Activated naive CD4-positive, alpha-beta T cell treated with anti-CD3 and anti-CD28 coated beads, Interleukin-2, amount 50 U/mL, for 72 hours (primary cell): ENCODE measurements around the gene KIF15. TPM values are rescaled to one million over a fixed set of nuclear protein-coding genes. Genes with fewer than 3 reads are reported as not detected.
"Not testable (repeated sequence)": the region's sequence is repeated elsewhere in the genome, so short reads cannot be mapped to it uniquely, and the experiment has no call there.

Experiments
- ATAC-seq, 2 donors: fragments of 150-1000 bp; cut with Tn5 transposase; 2 replicates each; pipeline ENCODE4 v1.10.0; 2021; ENCODE audit warnings: mild to moderate bottlenecking in 2 of 2, moderate library complexity in 2 of 2
- DNase-seq, 2 donors: peaks; one replicate each; pipeline ENCODE4 v3.0.0; 2021 to 2022; ENCODE audit warnings: low spot score in 2 of 2
- H3K27ac Mint-ChIP-seq, 2 donors: one replicate each; pipeline ENCODE4 v1.8.0; 2022; ENCODE audit warnings: mild to moderate bottlenecking in 2 of 2, mixed read lengths in 2 of 2
- H3K36me3 Mint-ChIP-seq, 2 donors: one replicate each; pipeline ENCODE4 v1.8.0; 2022; ENCODE audit warnings: mixed read lengths in 2 of 2
- H3K9me3 Mint-ChIP-seq, 2 donors: one replicate each; pipeline ENCODE4 v1.8.0; 2022; ENCODE audit warnings: mixed read lengths in 2 of 2
- total RNA-seq, 2 donors: library from RNA; stranded (reverse); gene quantifications; one replicate each; pipeline ENCODE4 v1.2.3, GENCODE V29; 2022

Gene KIF15
- total RNA-seq, 2 donors from 2014 or later: 37.8 to 39.5 TPM

DNA sequence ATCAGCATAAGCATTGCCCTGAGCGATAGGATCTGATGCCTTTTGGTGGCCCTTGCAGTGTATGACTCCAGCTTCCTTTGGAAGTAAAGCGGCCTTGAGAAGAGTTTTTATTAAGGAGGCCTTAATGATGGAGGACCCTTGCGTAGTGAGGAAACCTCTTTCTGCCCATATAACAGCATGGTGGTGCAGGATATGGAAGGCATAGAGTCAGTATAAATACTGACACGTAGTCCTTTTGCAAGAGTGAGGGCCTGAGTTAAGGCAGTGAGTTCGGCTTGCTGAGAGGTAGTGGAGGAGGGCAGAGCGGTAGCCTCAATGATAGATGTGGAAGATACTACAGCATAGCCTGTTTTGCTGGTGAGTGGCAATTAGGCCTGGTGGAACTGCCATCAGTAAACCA, 95.1 kb downstream of the KIF15 start:
- ATAC-seq, H3K36me3 Mint-ChIP-seq, DNase-seq, H3K27ac Mint-ChIP-seq, H3K9me3 Mint-ChIP-seq: not testable (repeated sequence)

DNA sequence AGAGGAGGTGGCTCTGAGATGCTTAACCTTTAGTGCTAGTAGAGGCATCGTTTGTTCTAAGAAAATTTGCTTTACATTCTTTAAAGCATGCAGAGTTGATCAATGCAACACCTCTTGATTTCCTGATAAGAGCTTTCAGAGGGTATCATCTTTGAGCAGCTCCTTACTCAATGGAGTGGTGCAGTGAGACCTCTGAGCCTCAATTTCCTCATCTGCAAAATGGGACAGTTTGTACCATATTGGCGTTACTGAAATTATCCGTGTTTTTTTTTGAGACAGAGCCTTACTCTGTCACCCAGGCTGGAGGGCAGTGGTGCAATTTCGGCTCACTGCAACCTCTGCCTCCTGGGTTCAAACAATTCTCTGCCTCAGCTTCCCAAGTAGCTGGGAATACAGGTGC, 98.5 kb downstream of the KIF15 start:
- no peaks in the 10 kb centered on the region for H3K9me3 Mint-ChIP-seq
- no peak overlapping the region for H3K27ac Mint-ChIP-seq
- ATAC-seq (no peak), DNase-seq (no peak)
- H3K36me3 Mint-ChIP-seq: peaks cover 0 to 12% of the 10 kb centered on the region in 2 donors

DNA sequence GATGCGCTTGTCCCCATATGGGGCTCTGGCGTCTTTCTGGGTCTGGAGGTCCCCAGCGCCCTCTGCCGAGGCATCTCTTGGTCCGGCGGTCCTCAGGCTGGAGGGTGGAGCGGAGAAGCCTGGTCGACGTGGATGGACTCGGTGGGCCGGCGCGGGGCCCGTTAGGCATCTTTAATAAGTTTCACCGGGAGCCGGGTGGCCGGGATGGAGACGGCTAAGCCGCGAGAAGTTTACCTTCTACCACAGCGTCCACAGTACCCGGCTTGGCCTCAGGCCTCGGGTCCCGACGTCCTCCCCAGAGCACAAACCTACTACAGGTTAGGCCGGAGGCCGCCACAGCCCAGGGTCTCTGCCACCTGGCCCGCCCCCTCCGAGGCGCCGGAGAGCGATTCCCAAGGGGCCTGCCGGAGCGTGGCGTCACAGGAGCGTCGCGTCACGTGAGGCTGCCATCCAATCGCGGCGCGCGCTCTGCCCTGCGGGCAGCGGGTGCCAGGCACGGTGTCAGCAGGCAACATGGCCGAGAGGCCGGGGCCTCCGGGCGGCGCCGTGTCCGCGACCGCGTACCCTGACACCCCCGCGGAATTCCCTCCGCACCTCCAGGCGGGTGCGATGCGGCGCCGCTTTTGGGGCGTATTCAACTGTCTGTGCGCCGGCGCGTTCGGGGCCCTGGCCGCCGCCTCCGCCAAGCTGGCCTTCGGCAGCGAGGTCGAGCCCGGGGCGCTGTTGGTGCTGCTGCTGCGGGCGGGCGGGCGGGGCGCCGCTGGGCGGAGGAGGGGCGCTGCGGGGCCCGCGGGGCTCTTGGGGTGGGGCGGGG, 100.0 kb downstream of the KIF15 start, which contains the start of gene TMEM42:
TMEM42 (plus strand) TSS at position 501 of the 814 bp plus-strand sequence; CDS start at position 514, 13 bp downstream.
- peak within 1 kb of the TSS; percentile 89 to 90 for H3K27ac Mint-ChIP-seq
- H3K9me3 Mint-ChIP-seq: no peaks in the 10 kb centered on the region
- DNase-seq (peak; percentile 82 to 93), ATAC-seq (peak; percentile 95 to 98)
- peaks cover 0 to 18% of the 10 kb centered on the region in 2 donors for H3K36me3 Mint-ChIP-seq

DNA sequence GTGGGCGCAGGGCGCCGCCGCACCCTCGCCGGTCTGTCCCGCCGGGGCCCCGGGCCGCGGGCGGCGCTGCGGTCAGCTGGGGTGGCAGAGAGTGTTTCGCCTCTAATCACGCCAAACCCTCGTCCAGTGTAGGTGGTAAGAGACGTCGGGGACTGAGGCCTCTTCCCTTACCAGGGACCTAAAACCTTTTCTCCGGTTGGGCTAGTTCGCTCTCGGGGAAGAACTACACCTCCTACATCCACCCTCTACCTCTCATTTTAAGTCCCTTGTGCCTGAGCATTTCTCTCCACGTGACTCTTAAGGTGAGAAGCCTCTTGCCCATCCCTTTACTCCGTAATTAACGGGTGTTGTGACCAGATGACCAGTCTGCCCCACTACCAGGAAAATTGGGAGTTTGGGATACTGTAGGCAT, 100.6 kb downstream of the KIF15 start:
- peaks cover 5 to 24% of the 10 kb centered on the region in 2 donors for H3K36me3 Mint-ChIP-seq
- peak; percentile 23 to 36 for ATAC-seq
- peak overlapping the region; percentile 89 to 90 for H3K27ac Mint-ChIP-seq
- no peaks in the 10 kb centered on the region for H3K9me3 Mint-ChIP-seq
- peak in 1 of 2 donors; percentile 13 for DNase-seq

DNA sequence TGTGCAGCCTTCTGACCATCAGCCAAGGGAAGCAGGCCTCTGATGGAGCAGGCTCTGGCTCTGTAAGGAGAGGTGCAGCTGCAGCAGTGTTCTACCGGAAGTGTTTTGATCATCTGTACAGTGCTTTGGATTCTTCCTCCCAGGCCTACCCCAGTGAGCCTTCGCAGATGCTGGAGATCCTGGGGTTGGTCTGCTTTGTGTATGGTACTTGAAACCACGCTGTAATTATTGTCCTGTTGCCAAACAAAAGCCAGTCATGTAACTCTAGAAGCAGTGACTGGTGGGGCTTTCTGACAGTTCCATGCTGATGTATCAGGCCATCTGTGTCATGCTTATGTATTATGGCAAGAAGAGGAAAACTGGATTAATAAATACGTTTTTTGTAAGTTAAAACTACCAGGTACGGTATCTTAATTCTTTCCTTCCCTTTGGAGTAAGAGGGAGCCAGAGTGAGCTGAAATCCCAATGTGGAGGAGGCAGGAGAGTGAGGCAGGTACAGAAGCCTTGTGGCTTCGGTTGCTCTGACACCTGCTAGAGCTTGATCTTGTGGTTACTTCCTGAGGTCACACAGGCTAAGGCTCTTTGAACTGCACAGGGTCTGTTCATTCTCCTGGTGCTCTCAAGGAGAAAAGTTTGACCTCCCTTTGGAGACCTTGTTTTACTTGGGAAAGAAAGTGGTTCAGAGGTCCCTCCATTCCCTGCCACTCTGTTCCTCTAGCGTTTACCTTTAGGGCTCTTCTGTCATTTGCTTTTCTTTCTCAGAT, 103.9 kb downstream of the KIF15 start:
- ATAC-seq: no peak
- peak overlapping the region in 1 of 2 donors; percentile 41 for H3K27ac Mint-ChIP-seq
- peaks cover 0 to 6% of the 10 kb centered on the region in 2 donors for H3K9me3 Mint-ChIP-seq
- H3K36me3 Mint-ChIP-seq: peaks cover 7 to 27% of the 10 kb centered on the region in 2 donors
- DNase-seq: no peak

DNA sequence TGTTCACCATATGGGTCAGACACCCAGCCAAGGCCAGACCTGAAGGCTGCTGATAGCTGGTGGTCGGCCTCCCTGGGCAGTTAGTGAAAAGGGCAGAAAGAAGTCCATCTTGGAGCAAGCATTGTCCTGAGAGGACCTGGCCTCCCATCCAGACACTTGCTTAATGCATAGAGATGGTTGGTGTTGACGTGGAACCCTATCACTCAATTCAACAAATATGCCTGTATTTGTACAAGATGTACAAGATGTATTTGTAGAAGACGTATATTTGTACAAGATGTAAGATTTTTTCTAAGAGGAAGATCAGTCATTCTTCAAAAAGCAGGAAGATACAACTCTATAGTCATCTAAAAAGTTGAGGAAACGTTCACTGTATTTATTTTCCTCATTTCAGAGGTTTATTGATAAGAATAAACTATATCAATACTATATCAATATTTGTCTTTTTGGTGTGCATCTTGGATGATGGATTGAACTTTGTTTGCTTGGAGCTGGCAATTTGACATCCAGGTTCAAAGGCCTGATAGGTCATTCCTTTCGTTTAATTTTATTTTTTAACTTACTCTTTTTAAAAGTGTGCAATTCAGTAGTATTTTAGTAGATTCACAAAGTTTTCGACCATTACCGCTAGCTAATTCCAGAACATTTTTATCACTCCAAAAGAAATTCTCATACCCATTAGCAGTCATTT, 106.0 kb downstream of the KIF15 start:
- DNase-seq (no peak), ATAC-seq (no peak)
- Mint-ChIP-seq H3K9me3 (peaks cover 0 to 6% of the 10 kb centered on the region in 2 donors), H3K27ac (peak overlapping the region; percentile 21 to 73), H3K36me3 (peaks cover 7 to 26% of the 10 kb centered on the region in 2 donors)

DNA sequence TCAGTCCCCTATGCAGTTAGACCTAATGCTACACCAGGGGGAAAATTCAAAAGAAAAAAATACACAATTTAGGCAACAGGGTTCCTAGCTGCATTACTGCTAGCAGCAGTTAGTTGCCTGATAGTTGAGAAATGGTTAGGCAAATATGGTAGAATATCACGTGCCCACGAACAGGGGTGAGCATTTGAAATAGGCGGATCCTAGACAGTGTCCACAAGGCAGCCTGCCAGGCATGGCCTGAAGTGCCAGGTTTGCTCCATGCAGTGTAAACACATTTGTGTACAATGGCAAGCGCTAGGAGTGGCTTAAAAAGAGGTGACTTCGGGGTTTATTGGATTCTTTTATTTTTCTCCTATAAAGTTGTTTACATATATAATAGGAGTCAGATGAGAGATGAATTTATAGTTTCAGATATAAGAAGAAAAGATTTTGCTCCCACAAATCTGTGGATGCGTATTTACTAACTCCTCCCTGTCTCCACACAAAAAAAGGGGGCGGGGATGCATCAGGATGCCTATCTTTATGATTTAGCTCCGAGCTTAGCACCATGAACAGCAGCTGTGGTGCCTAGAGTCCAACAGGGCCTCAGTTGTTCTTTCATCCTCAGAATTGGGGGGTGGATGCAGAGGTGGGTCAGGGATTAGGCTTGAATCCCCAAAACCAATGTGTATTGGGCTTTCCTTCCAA, 108.9 kb downstream of the KIF15 start:
- ATAC-seq (no peak), DNase-seq (no peak)
- Mint-ChIP-seq H3K36me3 (peaks cover 7 to 15% of the 10 kb centered on the region in 2 donors), H3K27ac (no peak overlapping the region), H3K9me3 (peaks cover 0 to 6% of the 10 kb centered on the region in 2 donors)

DNA sequence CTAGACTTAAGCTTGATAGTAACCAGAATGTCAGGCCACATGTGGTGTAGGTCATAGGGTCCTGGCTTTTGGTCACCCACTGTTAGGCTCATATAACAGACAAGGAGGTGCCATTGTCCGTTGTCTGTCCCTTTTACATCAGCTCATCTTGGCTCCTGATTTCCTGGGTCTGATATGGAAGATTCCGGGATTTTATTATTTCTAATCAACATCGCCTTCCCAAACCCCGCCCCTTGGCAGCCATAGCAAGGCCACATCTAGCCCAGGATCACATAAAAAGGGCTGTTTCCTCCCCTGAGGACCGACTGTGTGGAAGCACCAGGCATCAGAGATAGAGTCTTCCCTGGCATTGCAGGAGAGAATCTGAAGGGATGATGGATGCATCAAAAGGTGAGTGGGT, 112.7 kb downstream of the KIF15 start, which contains the start of gene TGM4:
TGM4 (plus strand) TSS at position 301 of the 400 bp plus-strand sequence; CDS start at position 372, 71 bp downstream.
- H3K9me3 Mint-ChIP-seq: no peaks in the 10 kb centered on the region
- ATAC-seq: no peak
- H3K27ac Mint-ChIP-seq: no peak within 1 kb of the TSS
- DNase-seq: peak in 1 of 2 donors; percentile 25
- H3K36me3 Mint-ChIP-seq: no peaks in the 10 kb centered on the region

DNA sequence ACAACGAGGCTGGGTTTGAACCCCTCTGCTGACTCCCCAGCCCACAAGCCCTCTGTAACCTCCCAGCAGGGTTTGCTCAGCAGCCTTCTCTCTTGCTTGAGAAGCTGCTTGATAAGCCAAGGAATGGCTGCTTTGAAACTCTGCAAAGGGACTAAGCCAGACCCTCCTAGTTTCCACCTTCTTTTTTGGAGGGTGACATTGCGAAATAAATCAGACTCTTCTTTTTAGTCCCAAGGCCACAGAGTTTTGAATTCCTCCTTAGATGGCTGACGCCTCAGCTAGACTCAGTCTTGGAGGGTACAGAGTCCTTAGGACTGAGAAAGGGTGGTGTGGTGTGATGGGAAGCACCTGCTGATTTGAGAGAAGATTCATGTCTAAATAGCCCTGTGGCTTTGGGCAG, 114.0 kb downstream of the KIF15 start:
- Mint-ChIP-seq H3K27ac (no peak overlapping the region), H3K36me3 (no peaks in the 10 kb centered on the region), H3K9me3 (no peaks in the 10 kb centered on the region)
- no peak for ATAC-seq
- no peak for DNase-seq

DNA sequence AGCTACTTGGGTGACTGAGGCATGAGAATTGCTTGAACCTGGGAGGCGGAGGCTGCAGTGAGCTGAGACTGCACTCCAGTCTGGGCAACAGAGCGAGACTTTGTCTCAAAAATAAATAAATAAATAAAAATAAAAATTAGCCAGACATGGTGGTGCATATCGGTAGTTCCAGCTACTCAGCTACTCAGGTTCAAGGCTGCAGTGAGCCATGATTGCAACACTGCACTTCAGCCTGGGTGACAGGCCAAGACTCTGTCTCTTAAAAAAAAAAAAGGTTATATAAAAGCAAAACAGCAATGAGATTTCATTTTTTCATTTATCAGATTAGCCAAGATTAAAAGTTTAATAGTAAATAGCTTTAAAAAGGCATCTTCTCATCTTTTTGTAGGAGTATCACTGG, 115.7 kb downstream of the KIF15 start:
- Mint-ChIP-seq H3K36me3 (no peaks in the 10 kb centered on the region), H3K27ac (no peak overlapping the region), H3K9me3 (no peaks in the 10 kb centered on the region)
- DNase-seq: no peak
- no peak for ATAC-seq

DNA sequence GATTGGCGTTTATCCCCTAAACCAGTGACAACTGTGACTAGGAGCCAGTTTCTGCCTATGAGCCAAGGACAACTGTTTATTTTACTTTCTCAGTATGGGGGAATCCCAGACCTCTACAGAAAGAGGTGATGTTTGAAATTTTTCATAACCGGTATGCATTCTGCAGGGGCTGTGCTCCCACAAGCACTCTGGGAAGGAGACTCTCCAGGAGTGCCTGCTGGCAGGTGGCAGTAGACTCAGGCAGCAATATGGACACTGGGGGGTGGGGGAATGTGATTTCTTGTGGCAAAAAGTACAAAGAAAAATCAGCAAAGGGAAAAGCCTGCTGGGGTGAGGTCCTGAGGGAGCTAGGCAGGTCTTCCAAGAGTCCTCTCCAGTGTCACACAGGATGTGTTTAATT, 118.7 kb downstream of the KIF15 start:
- ATAC-seq: no peak
- Mint-ChIP-seq H3K36me3 (no peaks in the 10 kb centered on the region), H3K9me3 (no peaks in the 10 kb centered on the region), H3K27ac (peak overlapping the region in 1 of 2 donors; percentile 81)
- DNase-seq: no peak

DNA sequence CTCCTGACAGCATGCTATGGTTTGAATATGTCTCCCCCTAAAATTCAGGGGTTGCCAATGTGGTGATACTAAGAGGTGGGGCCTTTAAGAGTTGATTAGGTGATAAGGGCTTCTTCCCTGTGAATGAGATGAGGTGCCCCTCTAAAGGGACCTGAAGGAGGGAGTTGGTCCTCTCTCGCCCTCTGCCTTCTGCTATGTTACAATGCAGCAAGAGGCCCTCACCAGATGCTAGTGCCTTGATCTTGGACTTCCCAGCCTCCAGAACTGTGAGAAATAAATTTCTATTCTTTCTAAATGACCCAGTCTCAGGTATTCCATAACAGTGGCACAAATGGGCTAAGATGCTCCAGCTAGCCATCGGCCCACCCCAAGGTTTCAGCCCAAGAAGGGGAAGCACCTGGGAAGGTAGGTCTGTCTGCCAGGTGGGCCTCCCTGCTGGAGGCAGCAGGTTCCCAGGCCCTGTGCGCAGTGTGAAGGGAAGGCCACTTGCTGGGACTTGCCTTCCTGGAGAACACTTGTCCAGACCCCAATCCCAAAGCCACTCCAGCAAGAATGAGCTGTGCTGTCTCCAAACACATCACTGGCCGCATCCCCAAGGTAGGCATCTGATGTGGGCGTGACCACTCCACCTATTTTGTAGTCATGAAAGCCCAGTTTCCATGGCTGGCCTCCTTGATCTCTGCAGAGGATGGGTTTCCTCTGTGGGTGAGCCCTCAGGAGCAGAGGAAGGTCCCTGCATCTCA, 121.8 kb downstream of the KIF15 start:
- no peaks in the 10 kb centered on the region for H3K9me3 Mint-ChIP-seq
- DNase-seq: no peak
- no peak for ATAC-seq
- H3K36me3 Mint-ChIP-seq: no peaks in the 10 kb centered on the region
- no peak overlapping the region for H3K27ac Mint-ChIP-seq

DNA sequence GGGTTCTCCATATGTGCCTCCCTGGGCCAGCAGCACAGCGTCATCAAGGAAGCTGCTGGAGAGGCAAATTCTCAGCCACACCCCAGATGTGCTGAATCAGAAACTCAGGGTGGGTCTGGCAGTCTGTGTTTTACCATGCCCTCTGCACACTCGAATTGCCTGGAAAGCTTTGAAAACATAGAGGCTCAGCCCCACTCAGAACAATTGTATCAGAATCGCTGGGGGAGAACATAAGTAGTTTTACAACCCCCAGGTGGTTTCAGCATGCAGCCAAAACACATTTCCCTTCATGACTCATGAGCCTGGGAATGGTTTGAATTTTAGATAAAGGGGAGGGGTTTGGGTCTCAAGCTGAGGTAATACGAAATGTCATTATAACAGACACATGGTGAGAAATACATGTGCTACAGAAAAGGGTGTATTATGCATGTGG, 122.4 kb downstream of the KIF15 start:
- DNase-seq (no peak), ATAC-seq (no peak)
- no peaks in the 10 kb centered on the region for H3K9me3 Mint-ChIP-seq
- H3K27ac Mint-ChIP-seq: no peak overlapping the region
- H3K36me3 Mint-ChIP-seq: no peaks in the 10 kb centered on the region

DNA sequence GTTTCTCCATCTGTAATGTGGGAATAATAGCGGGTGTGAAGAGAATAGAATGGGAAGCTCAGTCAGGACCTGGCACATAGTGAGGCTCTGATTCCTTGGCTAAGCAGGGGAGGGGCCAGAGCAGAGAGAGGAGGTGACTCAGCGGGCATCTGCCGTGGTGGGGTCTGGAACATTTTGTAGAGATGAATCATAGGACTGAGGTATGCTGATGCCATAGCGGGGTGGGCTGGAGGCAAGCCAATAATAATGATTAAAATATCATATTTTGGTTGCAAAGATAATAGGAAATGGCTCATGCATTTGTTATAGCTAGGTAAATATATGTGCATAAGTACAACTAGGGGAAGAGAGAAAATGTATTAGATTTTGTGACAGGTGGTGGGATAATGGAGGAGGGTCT, 124.0 kb downstream of the KIF15 start:
- DNase-seq (no peak), ATAC-seq (no peak)
- H3K9me3 Mint-ChIP-seq: no peaks in the 10 kb centered on the region
- H3K36me3 Mint-ChIP-seq: no peaks in the 10 kb centered on the region
- no peak overlapping the region for H3K27ac Mint-ChIP-seq

DNA sequence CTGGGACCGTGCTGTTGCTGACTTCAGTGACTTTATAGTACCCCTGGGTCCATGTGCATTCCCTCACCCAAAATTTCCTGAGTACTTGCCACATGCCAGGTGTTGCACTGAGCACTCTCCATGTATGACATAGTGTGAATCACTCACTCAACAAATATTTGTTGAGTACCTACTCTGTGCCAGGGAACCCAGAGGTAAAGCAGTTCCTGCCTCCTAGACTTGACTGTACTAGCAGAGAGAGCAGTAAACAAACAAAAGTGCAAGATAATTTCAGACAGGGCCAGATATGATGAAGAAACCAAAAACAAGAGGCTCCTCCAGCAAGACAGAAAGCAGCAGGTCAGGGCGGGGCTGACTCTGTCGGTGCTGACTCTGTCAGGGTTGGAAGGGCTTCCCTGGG, 125.0 kb downstream of the KIF15 start:
- DNase-seq (no peak), ATAC-seq (no peak)
- Mint-ChIP-seq H3K27ac (no peak overlapping the region), H3K9me3 (no peaks in the 10 kb centered on the region), H3K36me3 (no peaks in the 10 kb centered on the region)

DNA sequence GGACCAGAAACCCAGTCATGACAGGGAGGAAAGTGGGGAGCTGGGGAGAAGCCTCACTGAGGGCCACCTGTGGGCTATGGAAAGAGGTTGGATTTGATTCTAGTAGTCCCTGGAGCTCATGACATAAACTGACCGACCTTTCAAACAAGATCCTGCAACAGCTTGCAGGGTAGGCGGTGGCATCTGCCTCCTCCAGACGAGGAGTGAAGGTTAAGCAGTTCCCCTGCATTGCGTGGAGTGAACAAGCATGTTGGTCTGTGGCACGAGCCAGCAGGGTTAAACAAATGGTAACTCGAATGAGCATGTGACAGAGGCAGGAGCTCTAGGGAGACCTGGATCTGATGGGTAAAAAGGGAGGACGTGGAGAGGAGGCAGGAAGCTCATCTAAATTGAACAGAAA, 125.5 kb downstream of the KIF15 start:
- H3K36me3 Mint-ChIP-seq: no peaks in the 10 kb centered on the region
- DNase-seq (no peak), ATAC-seq (no peak)
- no peaks in the 10 kb centered on the region for H3K9me3 Mint-ChIP-seq
- no peak overlapping the region for H3K27ac Mint-ChIP-seq
